ENCODE results near the gene DEFB126. TPM values are rescaled to one million over a fixed set of nuclear protein-coding genes. Genes with fewer than 3 reads are reported as not detected.

DEFB126 gene
- total RNA-seq, 3 donors from 2014 or later (not counting 1 experiment from before 2014, with no cell fraction given) = not detected

DNA sequence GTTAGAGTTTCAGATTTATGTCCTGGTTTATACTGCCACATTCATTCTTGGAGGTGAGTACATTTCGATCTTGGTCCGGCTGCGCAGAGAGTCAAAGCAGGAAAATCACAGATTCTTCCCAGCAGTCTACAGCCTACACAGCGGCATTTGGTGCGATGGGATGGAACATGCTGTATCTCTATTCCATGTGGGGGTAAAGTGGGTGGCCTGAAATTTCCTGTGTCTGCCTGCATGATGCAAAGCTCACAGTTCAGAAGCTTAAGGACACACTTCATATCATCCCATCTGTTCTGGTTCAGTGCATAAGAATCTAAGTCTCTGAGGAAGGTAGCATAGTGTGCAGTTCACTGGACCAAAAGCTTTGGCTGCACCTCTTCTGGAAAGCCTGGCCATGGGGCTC is 14.8 kb downstream of the DEFB126 start, which contains the start of gene DEFB127:
TSS of gene DEFB127 (plus strand) at position 301 of the 400 bp plus-strand sequence. CDS start at position 392, 91 bp downstream.
- 89% methylated on average over 5 of the region's 5 CpGs for WGBS (ENCODE audit: insufficient coverage)
- no peak within 1 kb of the TSS for H3K27ac ChIP-seq (ENCODE audit: low read length)
- no peaks in the 10 kb centered on the region for H3K36me3 ChIP-seq (ENCODE audit: control insufficient read depth, insufficient read depth, low read length)
- H3K4me1 ChIP-seq (ENCODE audit: control insufficient read depth, insufficient read depth, low read length) = no peaks in the 10 kb centered on the region
- intact Hi-C loops (cut with micrococcal nuclease) = no loop called here
- no peak within 1 kb of the TSS for H3K27ac Mint-ChIP-seq
- H3K4me3 Mint-ChIP-seq = no peak within 1 kb of the TSS
- no peaks in the 10 kb centered on the region for H3K9me3 Mint-ChIP-seq
- no peaks in the 10 kb centered on the region for H3K36me3 Mint-ChIP-seq
- H3K9me3 ChIP-seq (ENCODE audit: control insufficient read depth, insufficient read depth, low read length) = no peaks in the 10 kb centered on the region
- no peaks in the 10 kb centered on the region for H3K4me1 Mint-ChIP-seq
- H3K27me3 ChIP-seq (ENCODE audit: control insufficient read depth, insufficient read depth, low read length) = no peaks in the 10 kb centered on the region
- H3K4me3 ChIP-seq (ENCODE audit: low read length) = no peak within 1 kb of the TSS
- TF ChIP-seq, protein P1, sequence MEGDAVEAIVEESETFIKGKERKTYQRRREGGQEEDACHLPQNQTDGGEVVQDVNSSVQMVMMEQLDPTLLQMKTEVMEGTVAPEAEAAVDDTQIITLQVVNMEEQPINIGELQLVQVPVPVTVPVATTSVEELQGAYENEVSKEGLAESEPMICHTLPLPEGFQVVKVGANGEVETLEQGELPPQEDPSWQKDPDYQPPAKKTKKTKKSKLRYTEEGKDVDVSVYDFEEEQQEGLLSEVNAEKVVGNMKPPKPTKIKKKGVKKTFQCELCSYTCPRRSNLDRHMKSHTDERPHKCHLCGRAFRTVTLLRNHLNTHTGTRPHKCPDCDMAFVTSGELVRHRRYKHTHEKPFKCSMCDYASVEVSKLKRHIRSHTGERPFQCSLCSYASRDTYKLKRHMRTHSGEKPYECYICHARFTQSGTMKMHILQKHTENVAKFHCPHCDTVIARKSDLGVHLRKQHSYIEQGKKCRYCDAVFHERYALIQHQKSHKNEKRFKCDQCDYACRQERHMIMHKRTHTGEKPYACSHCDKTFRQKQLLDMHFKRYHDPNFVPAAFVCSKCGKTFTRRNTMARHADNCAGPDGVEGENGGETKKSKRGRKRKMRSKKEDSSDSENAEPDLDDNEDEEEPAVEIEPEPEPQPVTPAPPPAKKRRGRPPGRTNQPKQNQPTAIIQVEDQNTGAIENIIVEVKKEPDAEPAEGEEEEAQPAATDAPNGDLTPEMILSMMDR (IDR thresholded peaks at IDR 0.05) = no peak
- H3K27me3 Mint-ChIP-seq (ENCODE audit: low read depth in 2 of 2) = peaks cover 14 to 53% of the 10 kb centered on the region in 2 donors
- DNase-seq (no peak), ATAC-seq (no peak)

DNA sequence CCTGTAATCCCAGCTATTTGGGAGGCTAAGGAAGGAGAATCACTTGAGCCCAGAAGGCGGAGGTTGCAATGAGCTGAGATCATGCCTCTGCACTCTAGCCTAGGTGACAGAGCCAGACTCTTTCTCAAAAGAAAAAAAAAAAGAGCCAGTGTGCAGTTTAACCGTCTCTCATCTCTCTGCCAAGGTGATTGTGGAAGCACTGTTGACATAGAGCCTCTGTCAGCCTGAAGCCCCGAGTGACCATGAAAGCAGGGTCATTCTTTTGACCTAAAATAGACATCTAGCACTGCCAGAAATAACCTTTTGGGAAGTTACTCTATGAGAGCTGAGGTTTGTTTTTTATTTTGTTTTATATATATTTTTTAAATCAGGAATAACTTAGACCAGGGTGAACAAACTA is 22.2 kb downstream of the DEFB126 start:
- no peak overlapping the region for H3K27ac Mint-ChIP-seq
- DNase-seq = no peak
- Histone ChIP-seq H3K4me1 (ENCODE audit: control insufficient read depth, insufficient read depth, low read length) (no peaks in the 10 kb centered on the region), H3K9me3 (ENCODE audit: control insufficient read depth, insufficient read depth, low read length) (no peaks in the 10 kb centered on the region), H3K4me3 (ENCODE audit: low read length) (no peak overlapping the region), H3K36me3 (ENCODE audit: control insufficient read depth, insufficient read depth, low read length) (no peaks in the 10 kb centered on the region), H3K27me3 (ENCODE audit: control insufficient read depth, insufficient read depth, low read length) (peaks cover 4% of the 10 kb centered on the region), H3K27ac (ENCODE audit: low read length) (no peak overlapping the region)
- intact Hi-C loops (cut with micrococcal nuclease) = no loop called here
- no peak overlapping the region for H3K4me3 Mint-ChIP-seq
- TF ChIP-seq, protein P1 (IDR thresholded peaks at IDR 0.05) = no peak
- 72% methylated on average over 3 of the region's 3 CpGs for WGBS (ENCODE audit: insufficient coverage)
- no peaks in the 10 kb centered on the region for H3K9me3 Mint-ChIP-seq
- H3K27me3 Mint-ChIP-seq (ENCODE audit: low read depth in 2 of 2) = peaks cover 15 to 37% of the 10 kb centered on the region in 2 donors
- no peaks in the 10 kb centered on the region for H3K4me1 Mint-ChIP-seq
- no peak for ATAC-seq
- no peaks in the 10 kb centered on the region for H3K36me3 Mint-ChIP-seq

DNA sequence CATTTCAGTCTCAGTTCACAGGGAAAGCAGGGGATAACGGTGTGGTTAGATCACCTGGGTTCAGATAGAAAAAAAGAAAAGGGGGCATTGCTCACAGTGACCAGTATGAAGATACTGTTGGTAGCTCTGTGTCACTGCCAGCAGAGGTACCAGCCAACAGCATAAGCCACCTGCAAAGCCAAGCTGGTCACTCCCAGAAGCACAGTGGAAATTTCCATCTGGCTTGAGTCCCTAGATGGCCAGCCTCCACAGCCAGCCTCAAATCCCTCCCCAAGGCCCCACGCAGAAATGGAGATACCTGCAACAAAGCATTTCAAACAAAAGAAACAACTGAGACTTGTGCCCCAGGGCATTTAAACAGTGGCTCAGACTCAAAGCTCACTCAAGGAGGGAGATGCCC is 26.5 kb downstream of the DEFB126 start:
- H3K4me1 ChIP-seq (ENCODE audit: control insufficient read depth, insufficient read depth, low read length) = no peaks in the 10 kb centered on the region
- H3K27ac Mint-ChIP-seq = no peak overlapping the region
- TF ChIP-seq, protein P1 (IDR thresholded peaks at IDR 0.05) = no peak
- peaks cover 15 to 53% of the 10 kb centered on the region in 2 donors for H3K27me3 Mint-ChIP-seq (ENCODE audit: low read depth in 2 of 2)
- DNase-seq = no peak
- no peak for ATAC-seq
- H3K4me1 Mint-ChIP-seq = no peaks in the 10 kb centered on the region
- H3K9me3 Mint-ChIP-seq = no peaks in the 10 kb centered on the region
- intact Hi-C loops (cut with micrococcal nuclease) = no loop called here
- H3K9me3 ChIP-seq (ENCODE audit: control insufficient read depth, insufficient read depth, low read length) = no peaks in the 10 kb centered on the region
- WGBS (ENCODE audit: insufficient coverage) = 73% methylated on average over 2 of the region's 2 CpGs
- no peaks in the 10 kb centered on the region for H3K36me3 Mint-ChIP-seq
- no peak overlapping the region for H3K27ac ChIP-seq (ENCODE audit: low read length)
- no peak overlapping the region for H3K4me3 Mint-ChIP-seq
- H3K4me3 ChIP-seq (ENCODE audit: low read length) = no peak overlapping the region
- H3K36me3 ChIP-seq (ENCODE audit: control insufficient read depth, insufficient read depth, low read length) = no peaks in the 10 kb centered on the region
- H3K27me3 ChIP-seq (ENCODE audit: control insufficient read depth, insufficient read depth, low read length) = peaks cover 2% of the 10 kb centered on the region

DNA sequence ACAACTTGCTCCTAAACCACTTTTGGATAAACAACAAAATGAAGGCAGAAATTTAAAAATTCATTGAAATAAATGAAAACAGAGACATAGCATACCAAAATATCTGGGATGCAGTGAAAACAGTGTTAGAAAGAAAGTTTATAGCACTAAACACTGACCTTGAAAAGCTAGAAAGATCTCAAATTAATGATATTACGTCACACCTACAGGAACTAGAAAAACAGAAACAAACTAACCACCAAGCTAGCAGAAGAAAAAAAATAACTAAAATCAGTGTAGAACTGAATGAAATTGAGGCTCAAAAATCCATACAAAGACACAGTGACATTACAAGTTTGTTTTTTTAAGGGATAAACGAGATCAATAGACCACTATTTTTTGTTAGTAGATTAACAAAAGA is 41.9 kb downstream of the DEFB126 start:
- Mint-ChIP-seq H3K9me3 (no peaks in the 10 kb centered on the region), H3K4me3 (no peak overlapping the region), H3K4me1 (no peaks in the 10 kb centered on the region), H3K27ac (no peak overlapping the region), H3K36me3 (no peaks in the 10 kb centered on the region), H3K27me3 (ENCODE audit: low read depth in 2 of 2) (peaks cover 31 to 89% of the 10 kb centered on the region in 2 donors)
- H3K4me3 ChIP-seq (ENCODE audit: low read length) = no peak overlapping the region
- TF ChIP-seq, protein P1 (IDR thresholded peaks at IDR 0.05) = no peak
- H3K27ac ChIP-seq (ENCODE audit: low read length) = no peak overlapping the region
- DNase-seq (no peak), ATAC-seq (no peak)
- no CpG with 5 or more reads among the region's 2 CpGs for WGBS (ENCODE audit: insufficient coverage)
- intact Hi-C loops (cut with micrococcal nuclease) = no loop called here
- no peaks in the 10 kb centered on the region for H3K36me3 ChIP-seq (ENCODE audit: control insufficient read depth, insufficient read depth, low read length)
- no peaks in the 10 kb centered on the region for H3K4me1 ChIP-seq (ENCODE audit: control insufficient read depth, insufficient read depth, low read length)
- peaks cover 24% of the 10 kb centered on the region for H3K27me3 ChIP-seq (ENCODE audit: control insufficient read depth, insufficient read depth, low read length)
- no peaks in the 10 kb centered on the region for H3K9me3 ChIP-seq (ENCODE audit: control insufficient read depth, insufficient read depth, low read length)
